SW480 (cell line): ENCODE data around the gene KCTD21.
"Not testable (repeated sequence)": the region's sequence is repeated elsewhere in the genome, so short reads cannot be mapped to it uniquely, and the experiment has no call there.

Experiments used
- DNase-seq: peaks from one replicate; pipeline ENCODE4 v3.0.0-alpha.2; 2016; ENCODE audit warnings: low spot score

KCTD21 gene

DNA sequence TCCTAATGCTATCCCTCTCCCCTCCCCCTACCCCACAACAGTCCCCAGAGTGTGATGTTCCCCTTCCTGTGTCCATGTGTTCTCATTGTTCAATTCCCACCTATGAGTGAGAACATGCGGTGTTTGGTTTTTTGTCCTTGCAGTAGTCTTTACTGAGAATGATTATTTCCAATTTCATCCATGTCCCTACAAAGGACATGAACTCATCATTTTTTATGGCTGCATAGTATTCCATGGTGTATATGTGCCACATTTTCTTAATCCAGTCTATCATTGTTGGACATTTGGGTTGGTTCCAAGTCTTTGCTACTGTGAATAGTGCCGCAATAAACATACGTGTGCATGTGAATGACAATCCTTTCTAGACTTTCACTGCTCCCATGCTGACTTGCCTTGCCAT is 12.6 kb downstream of the KCTD21 start:
- DNase-seq = not testable (repeated sequence)

DNA sequence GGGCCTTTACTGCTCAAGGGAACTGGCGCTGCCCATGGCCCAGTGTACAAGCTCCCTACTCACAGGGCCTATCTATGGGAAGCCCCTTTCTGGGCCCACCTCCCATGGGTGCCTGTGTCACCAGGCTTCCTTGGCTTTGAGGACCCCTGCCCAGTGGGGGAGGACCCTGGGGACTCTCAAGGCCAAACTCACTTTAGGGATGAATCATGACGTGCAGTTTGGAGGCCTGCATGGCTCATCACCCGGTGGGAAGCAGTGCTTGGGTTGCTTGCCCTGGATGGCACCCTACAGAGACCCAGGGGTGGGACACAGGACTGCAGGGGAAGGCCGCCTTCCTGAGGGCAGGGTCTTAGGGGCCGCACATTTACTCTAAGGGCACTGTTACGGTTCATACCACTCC is 16.5 kb downstream of the KCTD21 start:
- no peak for DNase-seq

DNA sequence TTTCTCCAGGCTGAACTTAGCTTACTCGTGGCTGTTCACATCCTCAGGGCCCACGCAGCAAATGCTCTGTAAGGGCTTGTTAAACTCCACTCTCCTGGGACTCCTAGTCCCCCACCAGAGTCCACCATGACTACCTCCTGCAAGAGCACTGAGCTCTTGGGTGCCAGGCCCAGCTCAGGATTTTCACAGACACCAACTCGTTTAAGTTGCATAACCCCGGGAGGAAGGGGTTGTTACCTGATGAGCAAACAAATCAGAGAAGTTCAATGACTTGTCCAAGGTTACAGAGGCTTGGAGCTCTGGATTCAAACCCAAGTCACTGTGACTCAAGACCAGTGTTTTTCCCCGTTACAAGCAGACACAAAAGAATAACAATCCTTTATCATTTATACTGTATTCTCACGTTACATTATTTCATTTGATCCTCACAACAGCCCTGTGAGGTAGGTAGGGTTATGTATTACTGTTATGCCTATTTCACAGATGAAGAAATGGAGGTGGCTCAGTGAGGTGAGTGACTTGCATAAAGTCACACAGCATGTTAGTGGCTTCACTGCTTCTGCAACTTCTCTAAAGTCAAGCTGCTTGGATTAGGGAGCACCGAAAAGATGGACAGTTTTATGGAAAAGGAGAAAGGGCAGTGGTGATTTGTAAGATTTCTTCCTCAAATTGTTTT is 17.4 kb downstream of the KCTD21 start:
- DNase-seq = no peak

DNA sequence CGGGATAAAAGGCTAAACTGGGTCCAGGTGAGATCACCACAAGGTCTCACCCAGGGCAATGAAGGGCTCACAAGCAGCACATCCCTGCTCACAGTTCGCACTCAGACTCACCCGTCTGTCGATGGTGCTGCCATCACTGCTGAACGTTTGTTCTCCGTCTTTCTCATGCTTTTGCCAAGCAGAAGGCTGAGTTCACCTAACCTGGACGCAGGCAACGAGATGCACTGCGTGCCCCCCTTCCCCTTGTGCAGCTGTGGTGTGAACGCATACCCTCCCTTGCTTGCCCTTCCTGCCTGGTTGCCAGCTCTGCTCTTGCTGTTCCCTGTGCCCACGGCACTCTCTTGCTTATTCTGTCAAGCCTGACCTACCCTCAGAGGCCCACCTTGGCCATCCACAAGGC is 18.0 kb downstream of the KCTD21 start:
- no peak for DNase-seq

DNA sequence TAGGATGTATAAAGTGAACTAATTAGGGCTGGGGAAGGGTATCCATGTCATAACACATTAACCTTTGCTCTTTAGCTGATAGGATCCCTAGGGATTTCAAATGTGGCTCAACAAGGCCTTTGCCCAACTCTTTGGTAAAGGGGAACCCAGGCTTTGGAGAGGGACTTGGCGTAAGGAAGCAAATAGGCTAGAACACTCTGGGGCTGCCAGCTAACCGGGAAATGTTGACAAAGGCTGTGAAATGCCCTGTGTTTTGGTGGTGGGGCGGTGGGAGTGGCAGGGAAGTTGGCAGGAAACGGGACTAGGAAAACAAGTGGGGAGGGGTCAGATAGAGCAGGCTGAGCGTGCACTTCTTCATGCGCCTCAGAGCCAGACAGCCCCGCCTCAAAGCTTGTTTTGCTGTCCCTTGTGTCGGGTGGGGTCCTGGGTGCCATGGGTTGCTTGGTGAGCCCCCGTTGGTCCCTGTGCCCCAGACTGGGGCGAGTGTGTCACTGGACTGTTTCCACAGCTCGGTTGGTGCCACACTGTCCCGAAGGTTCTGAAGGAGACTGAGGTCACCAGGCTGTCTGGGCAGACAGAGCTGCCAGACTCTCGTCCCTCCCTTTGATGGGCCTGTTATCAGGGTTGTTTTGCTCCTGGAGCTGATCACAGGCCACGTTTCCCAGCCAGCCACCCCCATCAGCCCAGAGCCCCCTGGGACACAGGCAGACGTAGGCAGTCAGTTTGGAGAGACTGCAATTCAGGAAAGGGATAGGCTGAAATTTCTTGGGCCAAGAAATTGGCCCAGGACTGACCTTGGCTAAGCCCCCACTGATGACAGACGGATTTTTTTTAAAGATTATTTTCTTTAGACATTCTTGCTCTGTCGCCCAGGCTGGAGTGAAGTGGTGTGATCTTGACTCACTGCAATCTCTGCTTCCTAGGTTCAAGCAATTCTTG is 19.6 kb downstream of the KCTD21 start:
- no peak for DNase-seq

DNA sequence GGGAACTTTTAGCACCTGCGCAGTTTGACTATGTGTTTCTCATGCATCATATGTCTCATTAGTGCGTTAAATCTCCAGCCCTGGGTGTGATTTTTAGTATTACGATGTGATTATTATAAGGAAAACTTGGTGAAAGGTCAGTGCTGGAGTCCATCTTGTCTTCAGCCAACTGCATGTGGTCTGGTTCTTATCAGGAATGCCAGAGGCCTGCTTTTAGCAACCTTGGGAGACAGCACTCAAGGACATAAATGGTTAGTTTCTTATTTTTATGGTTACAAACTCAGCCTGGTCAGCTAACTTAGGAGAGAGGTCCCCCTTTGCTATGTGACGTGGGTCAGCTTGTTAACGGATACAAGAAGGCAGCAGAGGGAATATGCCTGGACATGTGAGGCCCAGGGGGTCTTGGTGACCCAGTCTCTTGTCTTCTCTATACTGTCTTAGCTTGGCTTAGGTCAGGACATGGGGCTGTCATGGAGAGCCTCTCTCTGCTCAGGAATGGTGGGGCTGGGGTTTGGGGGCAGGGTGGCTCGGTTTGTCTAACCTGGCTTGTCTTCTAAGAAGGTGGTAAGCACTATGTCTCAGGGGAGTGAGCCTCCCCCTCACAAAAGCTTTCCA is 21.5 kb downstream of the KCTD21 start:
- no peak for DNase-seq

DNA sequence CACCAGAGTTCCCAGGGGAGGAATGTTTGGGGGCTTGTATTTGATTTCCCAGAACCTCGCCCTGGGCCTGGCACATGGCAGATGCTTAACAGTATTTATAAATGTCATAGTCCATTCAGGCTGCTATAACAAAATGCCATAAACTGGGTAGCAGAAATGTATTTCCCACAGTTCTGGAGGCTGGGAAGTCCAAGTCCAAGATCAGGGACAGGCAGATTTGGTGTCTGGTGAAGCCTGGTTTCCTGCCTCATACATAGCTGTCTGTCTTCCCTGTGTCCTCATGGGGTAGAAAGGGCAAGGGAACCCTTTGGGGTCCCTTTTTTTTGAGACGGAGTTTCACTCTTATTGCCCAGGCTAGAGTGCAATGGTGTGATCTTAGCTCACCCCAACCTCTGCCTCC is 24.0 kb downstream of the KCTD21 start:
- DNase-seq = no peak

DNA sequence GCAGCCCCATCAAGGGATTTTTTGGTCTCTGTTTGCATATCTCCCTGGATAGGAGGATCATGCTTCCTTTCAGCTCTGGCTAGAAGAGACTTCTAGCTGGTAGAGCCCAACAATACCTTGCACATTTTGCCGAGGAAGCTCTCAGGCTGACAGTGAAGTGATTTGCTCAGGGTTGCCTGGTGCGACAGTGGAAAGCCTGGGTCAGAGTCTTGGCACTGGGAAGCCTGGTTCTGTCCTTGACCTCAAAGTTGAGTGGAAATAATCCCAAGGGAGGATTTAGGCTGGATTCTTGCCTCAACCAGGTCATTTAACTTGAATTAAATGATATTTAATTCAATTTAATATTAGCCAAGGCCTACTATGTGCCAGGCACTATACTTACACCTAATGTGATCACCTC is 24.6 kb downstream of the KCTD21 start:
- no peak for DNase-seq

DNA sequence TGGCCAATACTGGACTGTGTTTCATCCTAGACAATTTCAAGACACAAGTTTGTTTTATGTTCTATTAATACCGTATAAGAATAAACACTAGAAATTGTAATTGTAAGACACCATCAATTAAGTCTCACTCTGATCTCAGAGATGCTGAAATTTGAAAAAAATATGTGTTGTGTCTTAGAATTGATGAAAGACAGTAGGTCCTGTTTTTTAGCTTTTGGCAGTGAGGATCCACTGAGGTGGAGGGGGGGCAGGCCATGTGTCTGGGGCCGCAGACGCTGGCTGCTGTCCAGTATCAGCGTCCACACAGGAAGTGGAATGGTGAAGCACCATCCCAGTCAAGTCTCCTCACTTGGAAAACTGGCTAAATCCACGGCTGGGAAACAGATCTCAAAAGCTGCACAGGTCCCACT is 26.5 kb downstream of the KCTD21 start:
- DNase-seq = no peak

DNA sequence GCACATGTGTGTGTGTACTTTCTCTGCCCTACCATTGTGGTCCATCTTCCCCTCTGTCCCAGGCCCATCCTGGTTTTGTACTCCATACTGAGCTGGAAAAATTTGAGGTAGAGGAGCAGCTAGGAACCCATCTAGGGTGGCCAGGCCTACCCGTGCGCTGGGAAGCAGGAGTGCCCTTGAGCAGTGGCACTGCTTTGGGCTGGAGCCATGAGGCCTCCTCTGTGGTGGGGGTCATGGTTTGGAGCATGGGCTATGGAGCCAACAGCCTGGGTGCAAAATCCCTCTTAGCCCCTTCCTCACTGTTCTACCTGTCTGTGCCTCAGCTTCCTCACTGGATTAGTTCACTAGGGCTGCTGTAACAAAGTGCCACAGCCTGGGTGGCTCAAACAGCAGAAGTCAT is 27.1 kb downstream of the KCTD21 start:
- no peak for DNase-seq

DNA sequence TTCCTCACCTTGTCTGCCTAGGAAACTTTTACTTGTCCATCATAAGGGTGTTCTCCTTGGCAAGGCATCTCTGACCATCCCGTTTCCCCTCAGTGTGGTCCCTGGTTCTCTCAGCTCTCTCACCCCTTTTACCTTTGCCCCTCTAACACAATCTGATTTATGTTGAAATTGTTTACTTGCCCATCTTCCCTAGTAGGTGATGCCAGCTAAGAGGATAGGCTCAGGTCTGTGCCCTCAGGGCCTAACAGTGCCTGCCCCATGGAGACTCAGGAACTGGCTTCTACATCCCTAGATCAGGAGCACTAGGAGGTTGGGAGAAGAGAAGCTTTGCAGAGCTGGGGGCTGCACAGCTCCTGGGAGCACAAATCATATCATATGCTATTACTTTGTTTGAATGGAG is 27.9 kb downstream of the KCTD21 start:
- no peak for DNase-seq

DNA sequence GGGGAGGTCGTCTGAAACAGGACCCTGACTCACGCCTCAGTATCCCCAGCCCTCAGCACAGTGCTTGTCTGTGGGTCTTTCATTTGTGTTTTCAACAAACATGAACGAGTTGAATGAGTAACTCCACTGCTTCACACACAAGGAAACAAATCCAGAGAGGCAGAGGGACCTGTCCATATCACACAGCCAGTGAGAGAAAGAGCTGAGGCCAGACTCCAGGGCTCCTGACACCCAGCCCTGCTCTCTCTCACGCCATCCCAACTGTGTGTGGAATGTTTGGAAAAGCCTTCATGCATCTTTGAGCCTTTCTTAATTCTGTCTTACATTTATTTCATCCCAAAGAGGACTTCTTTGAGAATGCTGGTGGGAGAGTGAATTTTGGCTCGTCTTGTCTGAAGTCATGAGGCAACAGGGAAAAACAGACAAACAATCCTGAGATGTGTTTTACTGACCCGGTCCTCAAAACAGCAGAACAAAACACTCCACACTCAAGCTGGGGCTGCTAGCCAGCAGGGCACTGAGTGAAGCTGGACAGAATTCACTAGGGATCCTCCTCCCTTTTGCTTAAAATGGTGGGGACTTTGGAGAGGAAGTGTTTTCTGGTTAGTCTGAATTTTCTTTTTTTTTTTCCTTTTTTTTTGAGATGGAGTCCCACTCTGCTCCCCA is 29.3 kb downstream of the KCTD21 start:
- no peak for DNase-seq

DNA sequence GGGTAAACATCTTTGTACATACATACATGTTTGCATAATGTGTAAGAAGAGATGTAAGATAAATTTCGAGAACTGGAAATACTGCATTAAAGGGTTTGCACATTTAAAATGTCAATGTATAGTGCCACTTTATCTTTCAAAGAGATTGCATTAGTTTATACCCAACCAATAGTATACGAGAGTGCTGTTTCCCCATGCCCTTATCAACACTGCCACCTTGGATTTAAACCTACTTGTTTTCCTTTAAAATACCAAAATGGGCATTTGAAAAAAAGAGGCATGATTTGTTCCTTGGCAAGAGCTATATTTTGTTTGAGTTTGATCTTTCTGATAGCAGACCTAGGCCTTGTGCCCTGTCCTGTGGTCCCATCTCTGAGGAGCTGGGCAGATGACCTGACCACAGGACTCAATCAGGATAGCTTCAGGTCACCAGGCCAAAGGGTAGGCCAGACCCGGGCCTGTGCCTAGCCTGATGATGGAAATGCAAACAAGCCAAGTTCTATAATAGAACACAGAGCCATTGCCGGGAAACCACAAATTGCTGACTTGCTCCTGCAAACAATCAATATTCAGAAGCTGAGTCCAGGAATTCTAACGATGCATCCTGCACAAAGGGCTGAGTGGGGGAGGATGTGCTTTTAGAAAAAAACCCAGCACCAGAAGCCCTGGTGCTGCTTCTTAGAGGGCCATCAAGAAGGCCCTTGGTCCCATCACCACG is 32.1 kb downstream of the KCTD21 start:
- DNase-seq = no peak

DNA sequence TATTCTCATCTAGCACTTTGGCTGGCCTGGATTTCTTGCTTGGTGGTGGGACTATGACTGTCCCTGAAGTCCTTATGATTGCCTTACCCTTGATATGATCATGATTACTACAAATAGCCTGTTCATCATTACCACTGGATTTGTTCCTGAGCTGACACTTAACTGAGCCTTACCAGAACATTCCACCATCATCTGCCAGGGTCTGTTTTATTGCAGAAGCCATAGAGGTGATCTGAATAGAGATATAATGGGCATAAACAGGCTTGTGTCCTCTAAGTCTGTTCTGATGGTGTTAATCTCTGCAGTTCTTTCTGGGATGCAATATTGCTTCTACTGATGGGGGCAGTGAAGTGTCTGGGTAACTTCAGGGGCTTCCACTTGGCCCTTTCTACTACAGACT is 36.6 kb downstream of the KCTD21 start:
- DNase-seq = no peak

DNA sequence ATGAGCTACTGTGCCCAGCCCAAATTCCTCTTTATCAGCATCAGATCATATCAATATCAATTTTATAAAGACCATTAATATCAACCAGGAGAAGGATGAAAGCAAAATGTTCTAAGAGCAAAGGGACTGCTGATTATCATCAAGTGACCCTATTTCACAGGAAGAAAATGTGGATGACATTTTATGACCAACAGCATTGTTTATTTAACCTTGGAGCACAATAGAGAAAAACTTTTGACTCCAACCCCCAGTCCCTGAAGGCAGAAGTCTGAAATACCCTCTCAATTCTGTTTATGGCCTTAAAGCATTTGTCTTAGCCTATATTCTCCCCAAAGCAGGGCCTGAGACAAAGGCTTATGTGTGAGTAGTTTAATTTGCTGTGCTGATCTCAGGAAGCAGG is 37.7 kb downstream of the KCTD21 start:
- no peak for DNase-seq

DNA sequence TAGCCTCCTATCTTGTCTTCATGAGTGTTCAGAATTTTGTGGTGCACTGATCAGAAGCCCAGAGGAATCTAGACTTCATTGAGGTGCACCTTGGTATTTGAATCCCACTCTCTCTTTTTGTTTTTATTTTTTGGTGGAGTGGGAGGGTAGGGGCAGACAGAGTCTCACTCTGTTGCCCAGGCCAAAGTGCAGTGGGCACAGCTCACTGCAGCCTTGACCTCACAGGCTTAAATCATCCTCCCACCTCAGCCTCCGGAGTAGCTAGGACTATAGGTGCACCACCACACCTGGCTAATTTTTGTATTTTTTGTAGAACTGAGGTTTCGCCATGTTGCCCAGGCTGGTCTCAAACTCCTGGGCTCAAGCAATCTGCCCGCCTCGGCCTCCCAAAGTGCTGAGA is 38.1 kb downstream of the KCTD21 start:
- DNase-seq = no peak

DNA sequence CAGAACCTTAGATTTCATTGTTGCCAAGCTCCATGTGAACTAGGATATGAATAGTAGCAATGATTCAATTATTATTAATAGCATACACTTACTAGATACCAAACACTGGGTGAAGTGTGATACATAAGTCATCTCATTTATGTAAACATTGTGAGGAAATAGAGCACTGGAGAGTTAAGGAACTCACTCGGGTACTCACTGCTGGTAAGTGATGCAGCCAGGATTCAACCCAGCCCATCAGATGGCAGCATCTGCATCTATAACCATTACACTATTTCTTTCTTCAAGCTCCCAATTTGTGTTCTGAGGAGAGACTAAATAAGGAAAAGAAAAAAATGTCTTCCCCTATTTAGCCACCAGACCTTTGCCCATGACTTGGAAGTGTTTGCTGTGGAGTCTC is 38.8 kb downstream of the KCTD21 start:
- no peak for DNase-seq

DNA sequence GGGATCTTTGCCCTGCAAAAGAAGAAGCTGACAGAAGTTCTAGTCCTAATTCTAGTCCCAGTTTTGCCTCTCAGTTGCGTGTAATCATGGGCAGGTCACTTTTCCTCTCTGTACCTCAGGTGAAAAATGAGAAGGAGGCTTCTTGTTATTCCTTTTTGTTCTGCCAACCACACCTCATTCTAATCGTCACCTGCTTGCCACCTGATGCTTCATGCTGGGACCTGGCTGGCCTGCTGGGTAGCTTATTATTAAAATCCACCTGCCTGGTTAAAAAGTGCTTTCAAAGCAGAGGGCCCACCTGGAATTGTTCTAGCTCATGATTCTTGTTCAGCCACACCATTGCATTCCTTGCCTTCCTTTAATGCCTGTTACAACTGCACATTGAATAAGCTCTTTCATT is 40.6 kb downstream of the KCTD21 start:
- no peak for DNase-seq

DNA sequence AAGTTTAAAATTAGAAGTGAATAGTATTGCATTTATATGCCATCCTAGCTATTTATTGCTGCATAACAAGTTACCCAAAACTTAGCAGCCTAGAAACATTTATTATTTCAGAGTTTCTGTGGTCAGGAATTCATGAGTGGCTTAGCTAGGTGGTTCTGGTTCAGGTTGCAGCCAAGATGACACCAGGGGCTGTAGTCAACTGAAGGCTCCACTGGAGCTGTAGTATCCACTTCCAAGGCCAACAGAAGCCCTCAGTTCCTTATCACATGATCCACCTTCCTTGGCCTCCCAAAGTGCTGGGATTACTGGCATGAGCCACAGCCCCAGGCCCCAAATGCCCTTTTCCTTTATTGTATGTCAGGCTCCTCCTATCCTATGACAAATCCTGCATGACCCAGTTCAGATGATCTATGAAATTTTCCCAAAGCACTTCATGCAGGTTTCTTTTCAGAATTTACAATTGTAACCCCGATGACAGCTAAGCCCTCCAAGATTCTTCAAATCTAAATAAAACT is 42.9 kb downstream of the KCTD21 start:
- DNase-seq = no peak

DNA sequence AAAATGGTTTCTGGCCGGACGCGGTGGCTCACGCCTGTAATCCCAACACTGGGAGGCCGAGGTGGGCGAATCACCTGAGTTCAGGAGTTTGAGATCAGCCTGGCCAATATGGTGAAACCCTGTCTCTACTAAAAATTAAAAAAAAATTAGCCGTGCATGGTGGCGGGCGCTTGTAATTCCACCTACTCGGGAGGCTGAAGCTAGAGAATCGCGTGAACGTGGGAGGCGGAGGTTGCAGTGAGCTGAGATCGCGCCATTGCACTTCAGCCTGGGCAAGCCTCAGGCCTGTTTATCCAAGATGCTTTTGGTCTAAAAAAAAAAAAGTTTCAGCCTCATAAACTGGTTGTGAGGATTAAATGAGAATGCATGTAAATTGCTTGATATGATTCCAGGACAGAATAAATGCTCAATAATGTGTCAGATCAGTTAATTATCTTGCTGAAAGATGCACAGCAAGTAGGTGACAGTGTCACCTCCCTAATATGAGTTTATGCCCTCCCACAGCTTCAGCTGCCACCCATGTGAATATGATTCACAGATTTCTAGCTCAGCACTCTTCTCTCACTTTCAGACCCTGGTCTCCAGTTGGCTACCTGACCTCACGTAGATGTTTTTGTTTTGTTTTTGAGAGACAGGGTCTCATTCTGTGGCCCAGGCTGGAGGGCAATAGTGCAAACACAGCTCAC is 47.9 kb downstream of the KCTD21 start:
- no peak for DNase-seq
